ENCODE measurements around the gene UBD. TPM values are rescaled to one million over a fixed set of nuclear protein-coding genes. Genes with fewer than 3 reads are reported as not detected.
A peak's percentile ranks its signal among the peaks of the same experiment; 100 is the strongest.

The UBD gene
- total and polyA plus RNA-seq, 4 donors: 2.1 to 19.4 (median 8.6) TPM

- ATAC-seq (ENCODE audit: insufficient read depth, low FRiP score) (peak; percentile 59), DNase-seq (peak in 2 of 3 donors; percentile 83 to 88)
- no peak overlapping the region for H3K9ac ChIP-seq (ENCODE audit: insufficient read depth in 1 of 2, low read length in 2 of 2)
- no peaks in the 10 kb centered on the region for H3K36me3 ChIP-seq (ENCODE audit: control insufficient read depth in 4 of 4, insufficient read depth in 4 of 4, low read length in 4 of 4)
- no peak overlapping the region for H3K27ac ChIP-seq (ENCODE audit: low read depth in 1 of 2, low read length in 1 of 2)
- peaks cover 5 to 55% (median 28%) of the 10 kb centered on the region in 3 donors for H3K27me3 ChIP-seq (ENCODE audit: control insufficient read depth in 3 of 3, insufficient read depth in 3 of 3, low read length in 2 of 3)
- H3K4me3 ChIP-seq: no peak overlapping the region
- WGBS, 2 donors: 32 to 35% methylated on average over 5 of the region's 5 CpGs
- peaks cover 0 to 17% (median 6%) of the 10 kb centered on the region in 5 donors for H3K4me1 ChIP-seq (ENCODE audit: control insufficient read depth in 5 of 5, insufficient read depth in 5 of 5, low read length in 5 of 5)
- peaks cover 0 to 6% (median 0%) of the 10 kb centered on the region in 4 donors for H3K9me3 ChIP-seq (ENCODE audit: control insufficient read depth in 4 of 4, insufficient read depth in 3 of 4, low read length in 3 of 4)
- TF ChIP-seq, protein P1, sequence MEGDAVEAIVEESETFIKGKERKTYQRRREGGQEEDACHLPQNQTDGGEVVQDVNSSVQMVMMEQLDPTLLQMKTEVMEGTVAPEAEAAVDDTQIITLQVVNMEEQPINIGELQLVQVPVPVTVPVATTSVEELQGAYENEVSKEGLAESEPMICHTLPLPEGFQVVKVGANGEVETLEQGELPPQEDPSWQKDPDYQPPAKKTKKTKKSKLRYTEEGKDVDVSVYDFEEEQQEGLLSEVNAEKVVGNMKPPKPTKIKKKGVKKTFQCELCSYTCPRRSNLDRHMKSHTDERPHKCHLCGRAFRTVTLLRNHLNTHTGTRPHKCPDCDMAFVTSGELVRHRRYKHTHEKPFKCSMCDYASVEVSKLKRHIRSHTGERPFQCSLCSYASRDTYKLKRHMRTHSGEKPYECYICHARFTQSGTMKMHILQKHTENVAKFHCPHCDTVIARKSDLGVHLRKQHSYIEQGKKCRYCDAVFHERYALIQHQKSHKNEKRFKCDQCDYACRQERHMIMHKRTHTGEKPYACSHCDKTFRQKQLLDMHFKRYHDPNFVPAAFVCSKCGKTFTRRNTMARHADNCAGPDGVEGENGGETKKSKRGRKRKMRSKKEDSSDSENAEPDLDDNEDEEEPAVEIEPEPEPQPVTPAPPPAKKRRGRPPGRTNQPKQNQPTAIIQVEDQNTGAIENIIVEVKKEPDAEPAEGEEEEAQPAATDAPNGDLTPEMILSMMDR (IDR thresholded peaks at IDR 0.05; ENCODE audit: control extremely low read depth, extremely low read depth): no peak
Observed at GRCh38 chr6:29552512-29553051, 7.0 kb downstream of the UBD start.

DNA sequence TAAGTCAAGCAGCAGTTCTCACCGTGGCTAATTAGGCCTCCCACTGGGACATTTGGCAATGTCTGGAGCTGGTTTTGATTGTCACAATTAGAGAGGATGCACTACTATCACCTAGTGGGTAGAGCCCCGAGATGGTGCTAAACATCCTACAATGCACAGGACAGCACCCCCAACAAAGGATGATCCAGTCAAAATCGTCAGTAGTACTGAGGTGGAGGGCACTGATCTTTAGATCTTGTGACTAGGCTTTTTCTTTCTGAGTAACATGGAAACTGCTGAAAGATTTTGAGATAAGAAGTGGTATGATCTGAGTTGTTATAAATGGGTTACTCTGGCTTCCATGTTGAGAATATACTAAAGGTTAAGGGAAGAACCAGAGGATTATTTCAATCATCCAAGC, 12.0 kb downstream of the UBD start:
- no peak overlapping the region for H3K4me3 ChIP-seq
- 41 to 67% methylated on average over 3 of the region's 3 CpGs for WGBS, 2 donors
- no peak for DNase-seq
- TF ChIP-seq, protein P1 (IDR thresholded peaks at IDR 0.05; ENCODE audit: control extremely low read depth, extremely low read depth): no peak
- H3K4me1 ChIP-seq (ENCODE audit: control insufficient read depth in 5 of 5, insufficient read depth in 5 of 5, low read length in 5 of 5): no peaks in the 10 kb centered on the region
- no peak for ATAC-seq (ENCODE audit: insufficient read depth, low FRiP score)
- H3K9ac ChIP-seq (ENCODE audit: insufficient read depth in 1 of 2, low read length in 2 of 2): no peak overlapping the region
- no peak overlapping the region for H3K27ac ChIP-seq (ENCODE audit: low read depth in 1 of 2, low read length in 1 of 2)
- no peaks in the 10 kb centered on the region for H3K36me3 ChIP-seq (ENCODE audit: control insufficient read depth in 4 of 4, insufficient read depth in 4 of 4, low read length in 4 of 4)
- peaks cover 0 to 20% (median 3%) of the 10 kb centered on the region in 3 donors for H3K27me3 ChIP-seq (ENCODE audit: control insufficient read depth in 3 of 3, insufficient read depth in 3 of 3, low read length in 2 of 3)
- H3K9me3 ChIP-seq (ENCODE audit: control insufficient read depth in 4 of 4, insufficient read depth in 3 of 4, low read length in 3 of 4): peaks cover 0 to 3% (median 0%) of the 10 kb centered on the region in 4 donors

GRCh38 chr6:29537714-29538403, 21.7 kb downstream of the UBD start:
- H3K27me3 ChIP-seq (ENCODE audit: control insufficient read depth in 3 of 3, insufficient read depth in 3 of 3, low read length in 2 of 3): peaks cover 0 to 3% (median 0%) of the 10 kb centered on the region in 3 donors
- DNase-seq (no peak), ATAC-seq (ENCODE audit: insufficient read depth, low FRiP score) (no peak)
- TF ChIP-seq, protein P1 (IDR thresholded peaks at IDR 0.05; ENCODE audit: control extremely low read depth, extremely low read depth): no peak
- no peaks in the 10 kb centered on the region for H3K36me3 ChIP-seq (ENCODE audit: control insufficient read depth in 4 of 4, insufficient read depth in 4 of 4, low read length in 4 of 4)
- H3K4me1 ChIP-seq (ENCODE audit: control insufficient read depth in 5 of 5, insufficient read depth in 5 of 5, low read length in 5 of 5): no peaks in the 10 kb centered on the region
- H3K4me3 ChIP-seq: no peak overlapping the region
- H3K9me3 ChIP-seq (ENCODE audit: control insufficient read depth in 4 of 4, insufficient read depth in 3 of 4, low read length in 3 of 4): peaks cover 0 to 3% (median 0%) of the 10 kb centered on the region in 4 donors
- WGBS, 2 donors: 72 to 77% methylated on average over 4 of the region's 4 CpGs
- H3K9ac ChIP-seq (ENCODE audit: insufficient read depth in 1 of 2, low read length in 2 of 2): no peak overlapping the region
- H3K27ac ChIP-seq (ENCODE audit: low read depth in 1 of 2, low read length in 1 of 2): no peak overlapping the region
